Activated CD8-positive, alpha-beta T cell treated with anti-CD3 and anti-CD28 coated beads for 36 hours (primary cell): ENCODE results near the gene TMEM120A. TPM values are rescaled to one million over a fixed set of nuclear protein-coding genes. Genes with fewer than 3 reads are reported as not detected.

Source experiments
- ATAC-seq: fragments of 200-7000 bp; cut with Tn5 transposase; one replicate; pipeline ENCODE4 v1.10.0; 2021; ENCODE audit warnings: mild to moderate bottlenecking, moderate library complexity
- CTCF ChIA-PET: fragments of 350-600 bp; sonication (Branson Sonifier 250); formaldehyde crosslinking; loops from one replicate; lab custom pipeline; 2021; ENCODE audit warnings: antibody characterized with exemption; lab: Charles Lee
- POLR2A ChIA-PET: fragments of 350-600 bp; sonication (Branson Sonifier 250); formaldehyde crosslinking; loops from one replicate; lab custom pipeline; 2021; ENCODE audit warnings: antibody characterized with exemption; lab: Charles Lee
- DNase-seq: peaks from one replicate; pipeline ENCODE4 v3.0.0-alpha.2; 2020
- H3K27ac Mint-ChIP-seq: one replicate; pipeline ENCODE4 v1.8.0; 2021; ENCODE audit warnings: mild to moderate bottlenecking, mixed read lengths
- H3K27me3 Mint-ChIP-seq: one replicate; pipeline ENCODE4 v1.8.0; 2021; ENCODE audit warnings: mixed read lengths
- H3K36me3 Mint-ChIP-seq: one replicate; pipeline ENCODE4 v1.8.0; 2021; ENCODE audit warnings: low read depth, mixed read lengths
- H3K4me1 Mint-ChIP-seq: one replicate; pipeline ENCODE4 v1.8.0; 2021; ENCODE audit warnings: low read depth, mixed read lengths
- H3K4me3 Mint-ChIP-seq: one replicate; pipeline ENCODE4 v1.8.0; 2021; ENCODE audit warnings: mild to moderate bottlenecking, moderate library complexity, mixed read lengths
- H3K9me3 Mint-ChIP-seq: one replicate; pipeline ENCODE4 v1.8.0; 2021; ENCODE audit warnings: mixed read lengths
- CTCF ChIP-seq: fragments of 200-600 bp; IDR thresholded peaks from one replicate; pipeline ENCODE4 v1.8.0; 2022; ENCODE audit warnings: antibody characterized with exemption, mild to moderate bottlenecking
- intact Hi-C: fragments of 100-400 bp; cut with micrococcal nuclease; formaldehyde crosslinking; loops from one replicate; pipeline ENCODE4 v1.10.0; 2022
- total RNA-seq, 2 experiments: library from RNA; stranded (reverse); gene quantifications; one replicate each; pipeline ENCODE4 v1.2.3, GENCODE V29; 2021

Gene TMEM120A
- total RNA-seq, 2 experiments from 2014 or later, result 12.2 to 12.4 TPM

GRCh38 chr7:76002822-76003221 lies 8.4 kb upstream of the TMEM120A start:
- H3K27ac Mint-ChIP-seq, result no peak overlapping the region
- POLR2A ChIA-PET, result interaction anchor here (0.7 kb wide), 1 partner anchor 88 kb away, joined by 3 read pairs; the partner anchor contains the start of gene POR
- no peaks in the 10 kb centered on the region for H3K9me3 Mint-ChIP-seq
- no peaks in the 10 kb centered on the region for H3K27me3 Mint-ChIP-seq
- CTCF ChIA-PET, result interaction anchor here (1.8 to 2.0 kb wide), 2 partner anchors 17 to 18 kb away, joined by 6 to 10 read pairs; no protein-coding TSS in a partner anchor
- DNase-seq (no peak), ATAC-seq (no peak)
- H3K4me1 Mint-ChIP-seq, result peaks cover 7% of the 10 kb centered on the region
- no peak overlapping the region for H3K4me3 Mint-ChIP-seq
- H3K36me3 Mint-ChIP-seq, result peaks cover 16% of the 10 kb centered on the region
- TF ChIP-seq CTCF, result no peak
- intact Hi-C loops, result loop anchor here (10.0 kb wide), 1 partner anchor 228 kb away; the partner anchor contains the start of gene CCL26

- TF ChIP-seq CTCF, result no peak
- peaks cover 16% of the 10 kb centered on the region for H3K36me3 Mint-ChIP-seq
- no peak overlapping the region for H3K4me3 Mint-ChIP-seq
- H3K27me3 Mint-ChIP-seq, result no peaks in the 10 kb centered on the region
- CTCF ChIA-PET, result interaction anchor here (2.0 kb wide), 1 partner anchor 18 kb away, joined by 10 read pairs; no protein-coding TSS in a partner anchor
- intact Hi-C loops, result loop anchor here (10.0 kb wide), 1 partner anchor 227 kb away; the partner anchor contains the start of gene CCL26
- POLR2A ChIA-PET, result interaction anchor here (0.6 kb wide), 1 partner anchor 16 kb away, joined by 3 read pairs; no protein-coding TSS in a partner anchor
- DNase-seq (no peak), ATAC-seq (no peak)
- H3K4me1 Mint-ChIP-seq, result peaks cover 7% of the 10 kb centered on the region
- H3K27ac Mint-ChIP-seq, result no peak overlapping the region
- H3K9me3 Mint-ChIP-seq, result no peaks in the 10 kb centered on the region
Measured at GRCh38 chr7:76002139-76002538, 7.7 kb upstream of the TMEM120A start.

GRCh38 chr7:76000566-76000965 lies 6.2 kb upstream of the TMEM120A start:
- H3K36me3 Mint-ChIP-seq, result peaks cover 21% of the 10 kb centered on the region
- ATAC-seq, result no peak

GRCh38 chr7:75998038-75998437 lies 3.6 kb upstream of the TMEM120A start:
- peaks cover 10% of the 10 kb centered on the region for H3K36me3 Mint-ChIP-seq
- no peak for ATAC-seq
- H3K27me3 Mint-ChIP-seq, result no peaks in the 10 kb centered on the region
- no peak for DNase-seq
- H3K4me1 Mint-ChIP-seq, result peaks cover 13% of the 10 kb centered on the region
- no peak for TF ChIP-seq CTCF
- ChIA-PET POLR2A (interaction anchor here (0.9 kb wide), 1 partner anchor 8 kb away, joined by 3 read pairs; no protein-coding TSS in a partner anchor), CTCF (no interaction called here)
- H3K27ac Mint-ChIP-seq, result no peak overlapping the region
- no peaks in the 10 kb centered on the region for H3K9me3 Mint-ChIP-seq
- no peak overlapping the region for H3K4me3 Mint-ChIP-seq
- intact Hi-C loops, result no loop called here

More at GRCh38 chr7:76000566-76000965, 6.2 kb upstream of the TMEM120A start:
- CTCF ChIA-PET, result interaction anchor here (2.0 kb wide), 1 partner anchor 20 kb away, joined by 10 read pairs; no protein-coding TSS in a partner anchor
- no peak for DNase-seq
- Mint-ChIP-seq H3K9me3 (no peaks in the 10 kb centered on the region), H3K4me1 (peaks cover 10% of the 10 kb centered on the region), H3K27ac (no peak overlapping the region), H3K27me3 (no peaks in the 10 kb centered on the region), H3K4me3 (no peak overlapping the region)
- intact Hi-C loops, result loop anchor here (10.0 kb wide), 1 partner anchor 226 kb away; the partner anchor contains the start of gene CCL26
- POLR2A ChIA-PET, result no interaction called here
- no peak for TF ChIP-seq CTCF

GRCh38 chr7:75996476-75996875 lies 2.1 kb upstream of the TMEM120A start:
- no peak for DNase-seq
- Mint-ChIP-seq H3K4me1 (peaks cover 13% of the 10 kb centered on the region), H3K4me3 (no peak overlapping the region), H3K9me3 (no peaks in the 10 kb centered on the region), H3K27me3 (no peaks in the 10 kb centered on the region), H3K27ac (no peak overlapping the region), H3K36me3 (peaks cover 9% of the 10 kb centered on the region)
- ChIA-PET POLR2A (interaction anchor here (1.0 to 1.3 kb wide), 2 partner anchors 12 to 81 kb away, joined by 3 to 4 read pairs; partner anchors contain the start of gene POR), CTCF (no interaction called here)
- intact Hi-C loops, result no loop called here
- no peak for ATAC-seq
- no peak for TF ChIP-seq CTCF
